Omental fat pad (tissue), 4 donors: Measurements from ENCODE around the gene RUFY2. TPM values are rescaled to one million over a fixed set of nuclear protein-coding genes. Genes with fewer than 3 reads are reported as not detected.
"Not testable (repeated sequence)": the region's sequence is repeated elsewhere in the genome, so short reads cannot be mapped to it uniquely, and the experiment has no call there.

Experiments
- ATAC-seq: fragments of 150-250 bp; one replicate; pipeline ENCODE4 v1.9.1; 2016; ENCODE audit warnings: mild to moderate bottlenecking, moderate library complexity; ENCODE audit not compliant: low FRiP score
- DNase-seq: peaks from one replicate; pipeline ENCODE4 v3.0.0-alpha.2; 2019; ENCODE audit warnings: low spot score
- total RNA-seq, 4 donors: library from RNA; depleted of rRNA; stranded (reverse); fragments of >200 nt; gene quantifications; one replicate each; pipeline ENCODE4 v1.1.0, GENCODE V29; 2016
- TF ChIP-seq, protein P1 (sequence below), 3 donors: fragments of 450-650 bp; IDR thresholded peaks; one replicate each; pipeline ENCODE4 v1.5.1; 2016 to 2017; ENCODE audit warnings: antibody characterized with exemption in 3 of 3, mild to moderate bottlenecking in 3 of 3, moderate library complexity in 2 of 3

The RUFY2 gene, protein sequence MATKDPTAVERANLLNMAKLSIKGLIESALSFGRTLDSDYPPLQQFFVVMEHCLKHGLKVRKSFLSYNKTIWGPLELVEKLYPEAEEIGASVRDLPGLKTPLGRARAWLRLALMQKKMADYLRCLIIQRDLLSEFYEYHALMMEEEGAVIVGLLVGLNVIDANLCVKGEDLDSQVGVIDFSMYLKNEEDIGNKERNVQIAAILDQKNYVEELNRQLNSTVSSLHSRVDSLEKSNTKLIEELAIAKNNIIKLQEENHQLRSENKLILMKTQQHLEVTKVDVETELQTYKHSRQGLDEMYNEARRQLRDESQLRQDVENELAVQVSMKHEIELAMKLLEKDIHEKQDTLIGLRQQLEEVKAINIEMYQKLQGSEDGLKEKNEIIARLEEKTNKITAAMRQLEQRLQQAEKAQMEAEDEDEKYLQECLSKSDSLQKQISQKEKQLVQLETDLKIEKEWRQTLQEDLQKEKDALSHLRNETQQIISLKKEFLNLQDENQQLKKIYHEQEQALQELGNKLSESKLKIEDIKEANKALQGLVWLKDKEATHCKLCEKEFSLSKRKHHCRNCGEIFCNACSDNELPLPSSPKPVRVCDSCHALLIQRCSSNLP
- total RNA-seq, result 10 to 100 TPM; 21.3 to 34.5 (median 22.8) TPM

DNA sequence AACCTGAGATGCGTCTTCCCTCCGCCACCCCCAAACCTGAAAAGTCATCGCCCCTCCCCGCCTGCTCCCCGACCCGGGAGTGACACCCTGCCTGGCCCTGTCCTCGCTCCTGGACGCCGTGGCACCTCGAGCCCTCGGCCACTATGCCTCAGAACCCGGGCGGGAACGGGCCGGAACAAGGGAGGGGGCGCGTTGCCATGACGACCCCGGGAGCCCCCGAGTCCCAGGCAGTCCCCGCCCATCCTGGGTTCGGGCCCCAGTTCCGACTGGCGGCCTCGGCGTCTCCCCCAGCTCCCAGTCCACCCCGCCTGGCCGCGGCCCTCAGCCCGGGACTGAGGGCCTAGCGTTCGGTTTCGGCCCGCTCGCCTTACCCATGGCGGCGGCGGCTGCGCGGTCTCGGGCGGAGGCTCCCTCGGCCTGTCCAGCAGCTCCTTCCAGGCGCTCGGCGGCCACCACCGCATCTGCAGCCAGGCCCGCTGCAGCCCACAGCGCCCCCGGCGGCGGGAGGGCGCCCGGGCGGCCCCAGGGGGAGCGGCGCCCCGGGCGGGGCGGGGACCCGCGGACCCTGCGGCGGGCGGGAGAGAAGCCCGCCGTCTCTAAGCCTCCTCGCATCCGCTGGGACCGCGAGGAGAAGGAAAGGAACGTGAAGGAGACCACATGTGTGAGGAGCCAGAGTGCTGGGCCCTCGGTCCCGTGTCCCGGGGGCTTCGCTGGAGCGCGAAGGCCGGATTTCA is at the start of gene RUFY2:
RUFY2 (minus strand) TSS at position 463 of the 734 bp plus-strand sequence; CDS start at position 375, 88 bp downstream.
- DNase-seq (peak; percentile 40), ATAC-seq (peak; percentile 96)
- TF ChIP-seq, protein P1, sequence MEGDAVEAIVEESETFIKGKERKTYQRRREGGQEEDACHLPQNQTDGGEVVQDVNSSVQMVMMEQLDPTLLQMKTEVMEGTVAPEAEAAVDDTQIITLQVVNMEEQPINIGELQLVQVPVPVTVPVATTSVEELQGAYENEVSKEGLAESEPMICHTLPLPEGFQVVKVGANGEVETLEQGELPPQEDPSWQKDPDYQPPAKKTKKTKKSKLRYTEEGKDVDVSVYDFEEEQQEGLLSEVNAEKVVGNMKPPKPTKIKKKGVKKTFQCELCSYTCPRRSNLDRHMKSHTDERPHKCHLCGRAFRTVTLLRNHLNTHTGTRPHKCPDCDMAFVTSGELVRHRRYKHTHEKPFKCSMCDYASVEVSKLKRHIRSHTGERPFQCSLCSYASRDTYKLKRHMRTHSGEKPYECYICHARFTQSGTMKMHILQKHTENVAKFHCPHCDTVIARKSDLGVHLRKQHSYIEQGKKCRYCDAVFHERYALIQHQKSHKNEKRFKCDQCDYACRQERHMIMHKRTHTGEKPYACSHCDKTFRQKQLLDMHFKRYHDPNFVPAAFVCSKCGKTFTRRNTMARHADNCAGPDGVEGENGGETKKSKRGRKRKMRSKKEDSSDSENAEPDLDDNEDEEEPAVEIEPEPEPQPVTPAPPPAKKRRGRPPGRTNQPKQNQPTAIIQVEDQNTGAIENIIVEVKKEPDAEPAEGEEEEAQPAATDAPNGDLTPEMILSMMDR (IDR thresholded peaks at IDR 0.05), result peak in 2 of 3 donors; percentile 78 to 91

DNA sequence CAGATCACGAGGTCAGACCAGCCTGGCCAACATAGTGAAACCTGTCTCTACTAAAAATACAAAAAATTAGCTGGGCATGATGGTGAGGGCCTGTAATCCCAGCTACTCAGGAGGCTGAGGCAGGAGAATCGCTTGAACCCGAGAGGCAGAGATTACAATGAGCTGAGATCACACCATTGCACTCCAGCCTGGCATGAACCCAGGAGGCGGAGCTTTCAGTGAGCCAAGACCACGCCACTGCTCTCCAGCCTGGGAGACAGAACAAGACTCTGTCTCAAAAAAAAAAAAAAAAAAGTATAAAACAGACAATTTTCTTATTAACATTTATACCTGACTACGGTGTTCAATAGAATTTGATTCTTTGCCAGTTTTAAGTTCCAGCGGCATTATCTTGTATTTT is 42.6 kb upstream of the RUFY2 start:
- ATAC-seq, DNase-seq: not testable (repeated sequence)

DNA sequence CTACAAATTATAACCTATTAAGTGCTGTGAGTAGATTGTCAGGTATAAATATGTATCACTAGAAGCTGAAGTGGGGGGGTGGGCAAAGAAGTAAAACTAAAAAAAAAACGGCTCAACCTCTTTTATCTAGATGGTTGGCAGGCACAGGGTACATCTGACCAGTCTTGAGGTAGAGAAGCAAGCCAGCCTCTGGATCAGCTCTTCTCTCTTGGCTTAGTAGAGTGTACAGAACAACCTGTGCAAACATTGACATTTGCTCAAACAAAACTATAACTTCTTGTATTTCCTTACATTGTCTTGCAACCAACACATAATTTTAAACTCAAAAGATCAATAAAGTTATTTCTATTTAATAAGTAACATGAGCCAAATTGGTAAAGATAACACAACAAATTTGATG is 39.1 kb upstream of the RUFY2 start:
- no peak for DNase-seq
- no peak for ATAC-seq
- TF ChIP-seq, protein P1 (IDR thresholded peaks at IDR 0.05), result no peak

DNA sequence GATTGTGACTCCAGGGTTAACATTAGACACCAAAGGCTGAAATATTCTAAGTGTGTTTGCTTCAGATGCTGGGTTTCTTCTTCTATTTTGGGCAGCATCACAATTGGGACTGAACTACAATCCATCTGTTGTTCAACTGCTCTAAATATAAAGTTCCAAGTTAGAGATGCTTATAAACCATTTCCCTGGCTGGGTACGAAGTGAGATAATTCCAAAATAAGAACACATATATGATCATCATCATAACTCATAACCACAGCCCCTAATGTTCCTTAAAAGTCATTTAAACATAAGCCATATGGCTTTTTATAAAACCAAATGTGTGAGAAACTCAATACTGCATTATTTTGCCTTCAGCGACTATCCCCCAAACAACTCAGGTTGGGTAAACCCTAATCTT is 35.9 kb upstream of the RUFY2 start:
- ATAC-seq, result no peak
- no peak for DNase-seq
- TF ChIP-seq, protein P1 (IDR thresholded peaks at IDR 0.05), result no peak

DNA sequence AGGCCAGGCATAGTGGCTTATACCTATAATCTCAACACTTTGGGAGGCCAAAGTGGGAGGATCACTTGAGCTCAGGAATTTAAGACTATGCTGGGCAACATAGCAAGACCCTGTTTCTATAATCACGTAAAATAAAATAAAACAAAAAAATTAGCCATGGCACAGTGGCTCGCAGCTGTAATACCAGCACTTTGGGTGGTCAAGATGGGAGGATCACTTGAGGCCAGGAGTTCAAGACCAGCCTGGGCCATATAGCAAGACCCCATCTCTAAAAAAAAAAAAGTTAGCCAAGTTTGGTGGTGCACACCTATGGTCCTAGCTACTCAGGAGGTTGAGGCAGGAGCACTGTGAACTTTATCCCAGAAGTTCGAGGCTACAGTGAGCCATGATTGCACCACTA is 33.8 kb upstream of the RUFY2 start:
- ATAC-seq, result no peak
- TF ChIP-seq, protein P1 (IDR thresholded peaks at IDR 0.05), result no peak
- no peak for DNase-seq

DNA sequence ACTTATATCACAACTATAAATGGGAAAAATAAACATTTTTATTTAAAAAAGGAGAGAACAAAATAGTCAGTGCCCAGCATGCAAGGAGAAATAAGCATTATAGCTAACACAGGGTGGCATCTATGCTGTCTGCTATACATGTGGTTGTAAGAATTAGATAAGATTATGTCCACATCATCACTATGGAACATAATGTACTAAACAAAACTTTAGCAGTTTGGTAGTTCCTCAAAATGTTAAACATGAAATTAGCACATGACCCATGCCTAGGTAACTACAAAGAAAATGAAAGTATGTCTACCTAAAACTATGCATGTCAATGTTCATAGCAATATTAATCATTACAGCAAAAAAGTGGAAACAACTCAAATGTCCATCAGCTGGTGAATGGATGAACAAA is 28.7 kb upstream of the RUFY2 start:
- DNase-seq (no peak), ATAC-seq (no peak)
- TF ChIP-seq, protein P1 (IDR thresholded peaks at IDR 0.05), result no peak

DNA sequence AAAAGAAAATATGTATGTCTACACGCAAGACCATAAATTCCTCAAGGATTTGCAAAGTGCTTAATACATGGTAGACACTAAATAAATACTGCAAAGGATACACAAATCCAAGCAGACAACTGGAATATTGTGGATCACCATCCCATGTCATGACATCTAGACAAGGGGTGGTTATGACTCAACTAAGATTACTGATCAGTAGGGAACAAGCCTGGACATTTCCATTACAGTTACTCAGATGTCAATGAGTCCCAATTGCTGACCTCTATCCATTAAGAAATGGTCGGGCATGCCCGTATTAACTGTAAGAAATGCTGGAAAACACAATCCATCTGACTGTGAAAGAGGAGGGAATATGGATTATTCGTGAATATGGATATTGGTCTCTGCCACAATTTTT is 27.6 kb upstream of the RUFY2 start:
- no peak for ATAC-seq
- TF ChIP-seq, protein P1 (IDR thresholded peaks at IDR 0.05), result no peak
- no peak for DNase-seq
